Measurements from ENCODE around the gene LRRFIP1.

The LRRFIP1 gene

DNA sequence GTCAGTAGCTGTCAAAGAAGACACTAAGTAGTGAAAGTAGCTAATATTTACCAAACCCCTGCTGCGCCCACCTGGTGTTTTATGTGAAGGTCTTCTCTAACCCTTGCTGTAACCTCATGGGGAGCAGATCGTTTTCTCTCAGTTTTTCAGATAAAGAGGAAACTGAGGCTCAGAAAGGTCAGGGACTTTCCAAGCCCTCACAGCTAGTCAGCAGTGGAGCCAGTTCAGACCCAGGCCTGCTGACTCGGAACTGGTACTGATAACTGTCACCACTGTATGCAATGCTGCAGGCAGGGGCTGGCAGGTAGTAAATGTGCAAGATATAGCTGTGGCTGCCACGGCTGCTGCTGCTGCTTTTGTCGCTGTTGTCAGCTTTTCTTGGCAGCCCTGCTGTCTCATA is 69.1 kb downstream of the LRRFIP1 start:
- no peak for TF ChIP-seq JUND (IDR thresholded peaks at IDR 0.05; ENCODE audit: low read depth)
- DNase-seq (ENCODE audit: low read depth in 1 of 2, low spot score in 1 of 2): no peak
- in situ Hi-C loops (cut with HindIII; ENCODE audit: low pct_unique_long_range_greater_than_20kb, low sequenced_read_pairs): no loop called here

DNA sequence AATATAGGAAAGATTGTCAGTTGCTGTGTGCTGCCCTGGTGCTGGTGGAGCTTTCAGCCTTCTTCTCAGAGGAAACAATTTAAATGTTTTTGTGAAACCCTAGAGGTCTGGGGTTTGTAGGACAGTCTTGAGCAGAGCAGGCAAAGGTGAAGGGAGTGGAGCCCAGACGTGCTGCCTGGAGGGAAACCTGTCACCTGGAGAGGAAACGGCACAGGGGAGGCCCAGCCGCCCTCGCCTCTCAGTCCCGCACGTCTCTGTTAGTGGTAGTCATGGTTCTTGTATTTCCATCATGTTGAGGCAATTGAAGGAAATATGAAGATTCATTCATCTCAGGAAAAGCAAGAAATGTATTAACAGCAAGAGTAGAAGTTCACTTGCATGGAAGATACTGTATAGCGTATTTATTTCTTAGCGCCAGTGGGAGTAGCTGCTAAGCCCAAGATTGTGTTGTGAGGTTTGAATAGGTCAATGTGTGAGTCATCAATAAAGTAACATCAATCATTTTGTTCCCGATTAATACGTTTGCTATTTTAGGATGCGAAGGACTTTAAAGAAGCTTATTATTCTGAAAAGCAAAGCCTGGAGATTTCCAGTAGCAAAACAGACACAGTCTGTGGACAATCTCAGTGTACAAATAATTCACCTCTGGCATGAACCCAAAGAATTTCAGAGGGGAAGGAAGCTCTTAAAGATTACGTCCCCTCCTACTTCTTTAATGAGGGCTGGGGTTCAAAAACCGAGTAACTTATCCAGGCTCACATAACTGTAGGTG is 70.4 kb downstream of the LRRFIP1 start:
- in situ Hi-C loops (cut with HindIII; ENCODE audit: low pct_unique_long_range_greater_than_20kb, low sequenced_read_pairs): no loop called here
- DNase-seq (ENCODE audit: low read depth in 1 of 2, low spot score in 1 of 2): no peak
- no peak for TF ChIP-seq JUND (IDR thresholded peaks at IDR 0.05; ENCODE audit: low read depth)

DNA sequence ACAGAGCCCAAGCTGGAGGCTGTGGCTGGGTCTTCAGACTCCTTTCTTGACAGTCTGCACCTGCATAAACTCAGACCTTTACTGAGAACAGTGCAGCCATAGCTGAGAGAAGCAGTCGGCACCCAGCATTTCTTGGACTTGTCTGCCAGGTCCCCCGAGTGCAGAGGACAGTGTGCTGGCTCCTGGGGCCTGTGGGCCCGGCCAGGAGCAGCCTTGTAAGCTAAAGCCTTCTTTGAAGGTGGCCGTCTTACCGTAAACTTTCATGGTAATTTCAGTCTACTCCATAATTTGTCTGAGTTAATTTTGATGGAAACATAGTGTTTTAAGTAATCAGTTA is 70.9 kb downstream of the LRRFIP1 start:
- DNase-seq (ENCODE audit: low read depth in 1 of 2, low spot score in 1 of 2): no peak
- in situ Hi-C loops (cut with HindIII; ENCODE audit: low pct_unique_long_range_greater_than_20kb, low sequenced_read_pairs): no loop called here
- TF ChIP-seq JUND (IDR thresholded peaks at IDR 0.05; ENCODE audit: low read depth): no peak

DNA sequence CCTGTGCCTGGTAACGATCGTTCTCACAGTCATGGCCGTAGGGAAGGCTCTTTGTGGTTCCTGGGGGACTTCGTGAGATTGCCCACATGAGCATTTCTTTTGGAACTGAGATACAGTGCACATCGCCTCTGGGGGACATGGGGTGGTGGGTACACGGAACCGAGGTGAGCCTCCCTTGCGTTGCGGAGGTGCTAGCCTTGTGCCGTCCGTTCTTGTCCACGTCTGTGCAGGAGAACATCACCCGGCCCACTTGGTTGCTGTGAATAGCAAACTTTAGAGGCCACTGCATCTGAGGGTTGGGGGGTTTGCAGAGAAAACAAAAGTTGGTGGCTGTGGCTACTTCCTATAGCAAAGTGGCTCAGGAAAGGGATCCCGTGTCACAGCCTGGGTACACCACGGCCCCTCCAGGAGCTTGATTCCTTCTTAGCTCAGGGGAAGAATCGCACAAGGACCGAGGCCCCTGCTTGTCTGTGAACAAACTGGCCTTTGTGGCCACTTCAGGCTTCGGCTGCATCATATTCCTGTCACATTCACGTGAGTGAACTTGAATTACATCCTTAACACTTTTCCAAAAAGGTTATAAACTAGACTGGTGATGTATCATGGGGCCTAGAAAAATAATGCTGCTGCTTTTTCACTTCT is 72.6 kb downstream of the LRRFIP1 start:
- no peak for DNase-seq (ENCODE audit: low read depth in 1 of 2, low spot score in 1 of 2)
- in situ Hi-C loops (cut with HindIII; ENCODE audit: low pct_unique_long_range_greater_than_20kb, low sequenced_read_pairs): no loop called here
- TF ChIP-seq JUND (IDR thresholded peaks at IDR 0.05; ENCODE audit: low read depth): no peak

DNA sequence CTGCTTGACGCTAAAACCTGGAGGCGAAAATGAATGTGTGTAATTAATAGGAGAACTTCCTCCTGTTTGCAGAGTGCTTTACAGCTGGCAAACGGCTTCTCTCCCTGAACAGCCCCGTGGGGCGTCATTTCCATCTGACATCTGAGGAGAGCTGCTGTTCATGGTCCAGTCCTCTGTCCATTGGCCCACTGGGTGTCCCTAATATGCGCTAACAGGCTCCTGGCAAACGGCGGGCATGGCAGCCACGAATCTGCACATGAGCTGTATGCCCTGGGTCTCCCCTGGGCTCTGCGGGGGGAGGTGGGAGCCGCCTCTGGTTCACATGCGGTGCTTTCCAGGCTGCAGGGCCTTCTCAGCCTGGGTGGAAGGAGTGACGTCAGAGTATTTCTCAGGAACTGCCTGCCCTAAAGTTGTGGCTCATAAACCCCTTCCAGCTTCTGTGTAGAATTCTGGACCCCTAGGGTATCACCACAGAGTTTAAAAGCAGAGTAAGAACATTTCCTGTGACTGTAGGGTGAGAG is 73.2 kb downstream of the LRRFIP1 start:
- TF ChIP-seq JUND (IDR thresholded peaks at IDR 0.05; ENCODE audit: low read depth): no peak
- no peak for DNase-seq (ENCODE audit: low read depth in 1 of 2, low spot score in 1 of 2)
- in situ Hi-C loops (cut with HindIII; ENCODE audit: low pct_unique_long_range_greater_than_20kb, low sequenced_read_pairs): no loop called here

DNA sequence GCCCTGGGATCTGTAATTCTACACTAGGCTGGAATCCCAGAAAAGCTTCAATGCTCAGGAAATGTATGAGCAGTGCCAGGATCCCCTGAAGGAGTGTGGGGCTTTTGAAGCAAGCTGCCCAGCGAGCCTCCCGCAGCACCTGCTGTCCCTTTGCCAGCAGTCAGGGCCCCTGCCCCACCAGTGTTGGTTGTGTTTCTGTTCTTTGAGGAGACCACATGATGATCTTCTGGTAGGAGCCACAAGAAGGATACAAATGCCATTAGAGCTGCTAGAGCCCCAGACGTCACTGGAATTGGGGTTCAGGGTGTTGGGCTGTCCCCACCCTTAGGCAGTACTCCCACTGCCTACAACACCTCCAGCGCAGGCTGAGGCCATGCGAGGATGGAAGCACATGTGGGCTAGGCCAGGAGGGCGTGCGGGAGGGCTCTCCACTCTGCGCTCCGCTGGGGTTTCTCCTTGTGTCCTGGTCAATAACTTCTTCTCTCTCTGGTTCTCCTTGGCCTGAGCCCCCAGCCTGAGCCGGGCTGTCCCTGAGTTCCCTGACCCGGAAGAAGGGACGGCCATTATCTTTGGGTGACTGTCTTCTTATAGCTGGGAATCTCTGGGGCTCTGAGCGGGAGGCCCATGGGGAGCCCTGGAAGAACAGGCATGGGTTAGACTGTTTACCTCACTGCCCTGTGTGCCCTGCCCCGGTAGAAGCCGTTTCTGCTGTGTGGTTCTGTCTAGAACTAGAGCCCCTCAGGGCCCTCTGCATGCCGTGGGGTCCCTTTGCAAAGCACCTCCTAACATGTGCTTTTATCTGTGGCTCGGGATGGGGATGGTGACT is 73.9 kb downstream of the LRRFIP1 start:
- TF ChIP-seq JUND (IDR thresholded peaks at IDR 0.05; ENCODE audit: low read depth): no peak
- DNase-seq (ENCODE audit: low read depth in 1 of 2, low spot score in 1 of 2): no peak
- in situ Hi-C loops (cut with HindIII; ENCODE audit: low pct_unique_long_range_greater_than_20kb, low sequenced_read_pairs): no loop called here

DNA sequence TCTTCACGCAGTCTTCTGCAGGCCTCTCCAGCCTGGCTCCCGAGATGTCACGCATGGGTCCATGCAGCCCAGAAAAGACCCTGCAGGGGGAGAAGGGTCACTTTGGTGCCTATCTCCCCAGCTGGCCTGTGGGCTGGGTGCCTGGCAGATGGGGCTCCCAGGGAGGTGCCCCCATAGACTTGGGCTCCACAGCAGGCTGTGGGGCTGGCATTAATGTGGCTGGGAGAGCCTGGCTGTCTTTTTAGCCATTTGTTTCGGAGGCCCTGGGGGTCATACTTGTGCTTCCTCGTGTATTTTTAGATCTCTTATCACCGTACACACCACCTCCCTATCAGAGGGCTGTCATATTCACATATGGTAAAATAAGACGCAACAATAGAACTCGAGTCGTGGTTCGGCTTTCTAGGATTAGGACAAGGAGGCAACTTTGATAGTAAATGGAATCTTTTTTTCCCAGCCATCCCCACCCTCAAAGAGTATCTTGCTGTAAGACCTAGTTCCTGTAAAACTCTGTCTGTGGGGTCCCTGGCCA is 74.5 kb downstream of the LRRFIP1 start:
- DNase-seq (ENCODE audit: low read depth in 1 of 2, low spot score in 1 of 2): no peak
- in situ Hi-C loops (cut with HindIII; ENCODE audit: low pct_unique_long_range_greater_than_20kb, low sequenced_read_pairs): no loop called here
- no peak for TF ChIP-seq JUND (IDR thresholded peaks at IDR 0.05; ENCODE audit: low read depth)

DNA sequence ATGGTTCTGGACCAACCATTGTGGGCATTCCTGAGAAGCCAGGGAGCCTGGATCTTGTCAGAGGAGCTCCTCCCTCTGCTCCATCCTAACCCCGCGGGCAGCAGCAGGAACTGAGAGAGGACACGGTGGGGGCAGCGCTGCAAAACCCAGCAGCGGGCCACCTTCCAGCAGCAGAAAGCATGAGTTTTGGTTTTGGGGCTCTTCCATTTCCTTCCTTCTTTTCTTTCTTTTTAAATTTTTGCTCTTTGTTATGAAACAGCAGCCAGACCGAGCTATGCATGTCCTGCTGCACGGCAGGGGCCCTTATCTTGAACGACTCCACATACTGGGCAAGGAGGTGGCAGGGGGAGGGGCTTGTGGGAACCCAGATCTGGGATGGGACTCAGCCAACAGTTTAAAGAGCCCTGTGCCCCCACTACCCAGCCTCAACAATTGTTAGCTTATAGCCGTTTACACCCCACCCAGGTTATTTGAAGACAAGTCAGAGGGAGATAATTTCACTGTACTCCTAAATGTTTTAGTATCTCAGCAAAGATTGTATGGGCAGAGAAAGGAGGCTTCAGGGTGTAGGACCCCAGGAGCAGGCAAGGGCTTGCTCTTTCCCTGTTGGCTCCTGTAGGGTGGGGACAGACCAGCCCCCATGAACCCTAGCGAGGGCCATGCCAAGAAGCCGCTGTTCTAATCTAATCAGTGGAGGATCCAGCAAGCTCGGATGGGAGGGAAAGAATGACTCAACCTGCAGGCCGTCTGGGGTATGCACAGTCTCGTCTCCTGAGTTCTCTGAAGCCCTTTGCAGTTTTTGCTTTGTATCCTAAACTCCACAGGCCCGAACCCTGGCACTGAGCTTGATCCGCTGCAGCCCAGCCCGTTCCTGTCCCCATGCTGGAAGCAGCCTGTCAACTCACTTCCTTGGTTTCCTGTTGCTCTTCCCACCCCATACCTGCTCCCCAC is 75.3 kb downstream of the LRRFIP1 start:
- in situ Hi-C loops (cut with HindIII; ENCODE audit: low pct_unique_long_range_greater_than_20kb, low sequenced_read_pairs): no loop called here
- no peak for TF ChIP-seq JUND (IDR thresholded peaks at IDR 0.05; ENCODE audit: low read depth)
- DNase-seq (ENCODE audit: low read depth in 1 of 2, low spot score in 1 of 2): no peak

DNA sequence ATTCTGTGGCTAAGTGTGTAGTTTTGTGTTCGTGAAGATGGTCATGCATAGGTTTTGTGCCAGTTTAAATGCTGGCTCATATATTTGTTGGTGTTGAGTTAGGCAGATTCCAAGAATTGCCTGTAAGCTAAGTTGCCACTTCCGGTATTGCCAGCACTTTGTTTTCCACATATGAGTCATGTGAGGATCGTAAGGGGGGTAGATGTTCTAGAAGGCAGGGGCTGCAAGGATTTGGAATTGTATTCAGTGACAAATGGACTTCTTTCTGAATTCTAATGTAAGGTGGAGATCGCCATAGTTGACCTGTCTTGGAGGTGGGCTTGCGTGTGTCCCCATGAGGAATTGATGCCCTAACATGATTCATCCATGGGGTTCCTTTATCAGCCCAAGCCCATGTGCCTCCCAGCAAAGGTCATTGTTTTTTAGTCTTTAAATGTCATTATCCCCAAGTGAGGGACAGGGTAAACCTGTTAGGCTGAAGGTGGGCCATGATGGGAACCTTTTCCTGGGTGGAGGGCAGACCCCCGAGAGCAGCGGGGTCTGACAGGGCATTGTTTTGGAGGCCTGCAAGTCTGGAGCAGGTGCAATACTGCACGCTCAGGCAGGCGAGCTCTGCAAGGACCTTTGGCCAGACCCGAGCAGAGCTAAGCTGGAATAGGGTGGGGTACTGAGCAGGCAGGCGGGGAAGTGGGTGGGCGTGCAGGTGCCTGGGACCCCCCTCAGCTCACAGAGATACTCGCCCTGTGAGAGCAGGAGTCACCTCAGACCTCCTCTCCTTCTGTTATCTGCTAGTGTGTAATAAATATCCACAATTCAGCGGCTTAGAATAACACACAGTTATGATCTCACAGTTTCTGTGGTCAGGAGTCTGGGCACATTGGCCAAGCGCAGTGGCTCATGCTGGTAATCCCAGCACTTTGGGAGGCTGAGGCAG is 77.4 kb downstream of the LRRFIP1 start:
- no peak for DNase-seq (ENCODE audit: low read depth in 1 of 2, low spot score in 1 of 2)
- no peak for TF ChIP-seq JUND (IDR thresholded peaks at IDR 0.05; ENCODE audit: low read depth)
- in situ Hi-C loops (cut with HindIII; ENCODE audit: low pct_unique_long_range_greater_than_20kb, low sequenced_read_pairs): no loop called here

DNA sequence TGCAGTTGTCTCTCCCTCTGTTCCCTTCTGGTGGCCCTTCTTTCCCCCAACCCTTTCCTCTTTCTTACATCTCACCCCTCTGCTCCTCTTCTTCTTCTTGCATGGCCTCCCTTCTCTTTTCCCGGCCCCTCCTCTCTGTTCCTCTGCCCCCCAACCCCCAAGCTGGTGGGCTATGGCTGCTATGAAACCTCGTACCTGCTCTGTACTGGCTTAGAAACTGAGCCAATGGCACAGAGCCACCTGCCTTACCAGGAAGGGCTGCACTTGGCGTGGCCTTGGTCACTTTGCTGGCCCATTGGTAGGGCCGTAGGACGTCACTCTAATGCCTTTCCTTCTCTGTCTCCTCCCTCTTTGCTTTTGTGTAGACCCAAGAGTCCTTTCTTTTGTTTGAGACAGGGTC is 78.9 kb downstream of the LRRFIP1 start:
- TF ChIP-seq JUND (IDR thresholded peaks at IDR 0.05; ENCODE audit: low read depth): no peak
- no peak for DNase-seq (ENCODE audit: low read depth in 1 of 2, low spot score in 1 of 2)
- in situ Hi-C loops (cut with HindIII; ENCODE audit: low pct_unique_long_range_greater_than_20kb, low sequenced_read_pairs): no loop called here

DNA sequence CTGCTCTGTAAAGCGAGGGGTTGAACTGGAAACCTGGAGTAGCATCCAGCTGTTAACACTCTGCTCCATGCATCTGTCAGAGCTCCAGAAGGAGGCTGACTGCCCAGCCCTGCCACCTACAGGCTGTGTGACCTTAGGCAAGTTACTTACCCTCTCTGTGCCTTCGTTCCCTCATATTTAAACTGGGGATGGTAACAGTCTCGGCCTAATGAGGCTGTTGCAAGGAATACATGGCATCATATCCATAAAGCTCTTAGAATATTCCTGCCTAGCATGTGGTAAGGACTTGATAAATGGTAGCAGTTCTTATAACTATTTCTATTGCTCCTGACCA is 80.6 kb downstream of the LRRFIP1 start:
- in situ Hi-C loops (cut with HindIII; ENCODE audit: low pct_unique_long_range_greater_than_20kb, low sequenced_read_pairs): no loop called here
- DNase-seq (ENCODE audit: low read depth in 1 of 2, low spot score in 1 of 2): no peak
- no peak for TF ChIP-seq JUND (IDR thresholded peaks at IDR 0.05; ENCODE audit: low read depth)

All from T47D (cell line).